ENCODE data around the gene IL6R. TPM values are rescaled to one million over a fixed set of nuclear protein-coding genes. Genes with fewer than 3 reads are reported as not detected.
A peak's percentile ranks its signal among the peaks of the same experiment; 100 is the strongest.

IL6R gene
- total and polyA plus RNA-seq, 4 experiments from 2014 or later = 54.6 to 106 (median 86.9) TPM

DNA sequence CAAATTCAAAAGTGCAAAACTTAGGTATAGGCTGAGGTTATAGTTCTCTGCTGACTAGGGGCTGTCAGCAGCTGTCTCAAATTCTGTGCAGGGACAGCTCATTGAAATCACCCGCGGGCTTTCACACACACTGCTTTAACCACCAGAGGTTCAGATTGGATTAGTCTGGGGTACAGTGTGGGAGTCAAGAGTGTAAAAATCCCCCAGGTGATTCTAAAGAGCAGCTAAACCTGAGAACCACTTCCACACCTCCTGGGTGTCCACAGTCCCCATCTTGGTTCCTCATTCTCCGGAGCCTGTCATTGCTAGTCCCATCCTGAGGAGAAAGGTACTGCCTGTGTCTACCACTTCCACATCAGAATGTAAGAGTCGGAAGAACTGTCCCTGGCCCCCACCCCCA is 87.0 kb downstream of the IL6R start:
- no peak for DNase-seq
- H3K4me3 ChIP-seq (ENCODE audit: low read length in 2 of 2) = no peak overlapping the region
- Mint-ChIP-seq H3K27ac (peak overlapping the region in 1 of 7 donors; percentile 73), H3K9me3 (peaks cover 0 to 3% (median 0%) of the 10 kb centered on the region in 8 donors), H3K36me3 (no peaks in the 10 kb centered on the region), H3K27me3 (no peaks in the 10 kb centered on the region), H3K4me3 (peak overlapping the region in 1 of 8 donors; percentile 39), H3K4me1 (peaks cover 27 to 50% (median 35%) of the 10 kb centered on the region in 4 donors)
- no peaks in the 10 kb centered on the region for H3K27me3 ChIP-seq (ENCODE audit: insufficient read depth, low read length)
- ChIA-PET POLR2A (ENCODE audit: partially characterized antibody) (interaction anchor here (1.4 kb wide), 1 partner anchor 68 kb away, joined by 4 read pairs; no protein-coding TSS in a partner anchor), CTCF (ENCODE audit: partially characterized antibody) (no interaction called here)
- H3K27ac ChIP-seq (ENCODE audit: low read depth, low read length) = no peak overlapping the region
- no peaks in the 10 kb centered on the region for H3K36me3 ChIP-seq (ENCODE audit: insufficient read depth, low read length)
- intact Hi-C loops (cut with micrococcal nuclease) = no loop called here
- peaks cover 46% of the 10 kb centered on the region for H3K4me1 ChIP-seq (ENCODE audit: insufficient read depth, low read length)
- H3K9me3 ChIP-seq (ENCODE audit: control insufficient read depth in 1 of 2, low read length in 2 of 2) = no peaks in the 10 kb centered on the region

DNA sequence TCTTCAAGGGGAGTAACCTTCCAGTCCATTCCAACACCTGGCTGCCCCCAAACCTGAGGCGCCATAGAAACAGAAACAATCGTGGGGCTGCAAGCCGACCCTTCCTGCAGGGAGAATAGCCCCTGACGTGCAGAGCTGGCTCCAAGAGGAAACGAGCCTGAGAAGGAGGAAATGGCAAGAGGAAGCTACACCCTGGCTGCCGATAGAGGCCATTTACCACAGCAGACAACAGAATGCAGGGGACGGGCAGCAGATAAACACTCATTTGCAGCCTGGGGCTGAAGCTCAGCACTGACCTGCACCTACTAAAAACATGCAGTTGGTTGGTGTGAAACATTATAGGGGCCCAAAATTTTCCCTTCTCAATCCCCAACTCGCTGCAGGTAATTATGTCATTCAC is 88.1 kb downstream of the IL6R start:
- Histone ChIP-seq H3K27me3 (ENCODE audit: insufficient read depth, low read length) (no peaks in the 10 kb centered on the region), H3K9me3 (ENCODE audit: control insufficient read depth in 1 of 2, low read length in 2 of 2) (no peaks in the 10 kb centered on the region), H3K36me3 (ENCODE audit: insufficient read depth, low read length) (no peaks in the 10 kb centered on the region), H3K27ac (ENCODE audit: low read depth, low read length) (no peak overlapping the region), H3K4me3 (ENCODE audit: low read length in 2 of 2) (no peak overlapping the region), H3K4me1 (ENCODE audit: insufficient read depth, low read length) (peaks cover 48% of the 10 kb centered on the region)
- Mint-ChIP-seq H3K9me3 (peaks cover 0 to 3% (median 0%) of the 10 kb centered on the region in 8 donors), H3K4me1 (peaks cover 29 to 52% (median 37%) of the 10 kb centered on the region in 4 donors), H3K4me3 (peak overlapping the region in 7 of 8 donors; percentile 47 to 88 (median 82)), H3K27ac (peak overlapping the region in 6 of 7 donors; percentile 3 to 88 (median 84)), H3K27me3 (no peaks in the 10 kb centered on the region), H3K36me3 (no peaks in the 10 kb centered on the region)
- POLR2A ChIA-PET (ENCODE audit: partially characterized antibody) = interaction anchor here (1.4 kb wide), 1 partner anchor 67 kb away, joined by 4 read pairs; no protein-coding TSS in a partner anchor
- DNase-seq = no peak
- intact Hi-C loops (cut with micrococcal nuclease) = no loop called here
- CTCF ChIA-PET (ENCODE audit: partially characterized antibody) = interaction anchor here (0.9 kb wide), 2 partner anchors 13 kb away, joined by 3 read pairs; no protein-coding TSS in a partner anchor

DNA sequence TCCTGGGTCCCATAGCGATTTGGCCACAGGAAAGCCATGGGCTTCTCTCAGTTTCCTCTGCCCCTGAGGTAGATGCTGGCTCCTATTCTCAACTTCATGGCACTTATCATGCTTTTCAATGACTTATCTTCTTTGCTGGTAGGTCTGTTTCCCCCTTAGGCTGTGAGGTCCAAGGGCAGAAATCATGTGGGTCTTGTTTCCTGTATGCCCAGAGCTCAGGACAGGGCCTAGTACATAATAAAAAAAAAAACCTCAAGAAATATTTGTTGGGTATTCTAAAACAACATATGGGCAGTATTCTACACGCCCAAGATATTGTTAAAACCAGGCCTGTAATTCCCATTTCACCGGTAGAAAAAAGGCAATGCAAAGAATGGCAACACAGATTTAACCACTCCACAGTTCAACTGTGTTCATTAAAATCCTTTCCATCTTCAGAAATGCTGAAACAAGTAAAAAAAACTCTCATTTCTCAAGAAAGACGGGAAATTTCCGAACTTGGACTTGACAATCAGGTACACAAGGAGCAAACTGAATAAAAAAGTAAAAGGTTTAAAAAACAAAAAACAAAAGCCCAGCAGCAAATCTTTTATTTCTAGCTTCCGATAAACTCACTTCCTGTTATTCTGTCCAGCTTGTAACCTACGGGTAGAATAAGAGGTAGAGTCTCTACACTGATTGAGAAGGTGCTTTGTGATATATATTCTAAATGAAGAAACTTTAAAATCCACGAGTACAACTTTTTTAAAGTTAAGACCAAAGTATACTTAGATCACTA is 90.5 kb downstream of the IL6R start:
- Mint-ChIP-seq H3K4me1 (peaks cover 27 to 57% (median 34%) of the 10 kb centered on the region in 4 donors), H3K27ac (no peak overlapping the region), H3K27me3 (peaks cover 5 to 12% of the 10 kb centered on the region in 2 donors), H3K4me3 (peak overlapping the region in 1 of 8 donors; percentile 1), H3K9me3 (no peaks in the 10 kb centered on the region), H3K36me3 (no peaks in the 10 kb centered on the region)
- intact Hi-C loops (cut with micrococcal nuclease) = no loop called here
- no peaks in the 10 kb centered on the region for H3K36me3 ChIP-seq (ENCODE audit: insufficient read depth, low read length)
- peaks cover 48% of the 10 kb centered on the region for H3K4me1 ChIP-seq (ENCODE audit: insufficient read depth, low read length)
- no peak overlapping the region for H3K27ac ChIP-seq (ENCODE audit: low read depth, low read length)
- H3K9me3 ChIP-seq (ENCODE audit: control insufficient read depth in 1 of 2, low read length in 2 of 2) = no peaks in the 10 kb centered on the region
- no peak overlapping the region for H3K4me3 ChIP-seq (ENCODE audit: low read length in 2 of 2)
- CTCF ChIA-PET (ENCODE audit: partially characterized antibody) = interaction anchor here (0.8 to 1.2 kb wide), 2 partner anchors 13 to 16 kb away, joined by 3 to 4 read pairs; no protein-coding TSS in a partner anchor
- POLR2A ChIA-PET (ENCODE audit: partially characterized antibody) = interaction anchor here (1.1 kb wide), 2 partner anchors 30 to 88 kb away, joined by 3 read pairs; no protein-coding TSS in a partner anchor
- H3K27me3 ChIP-seq (ENCODE audit: insufficient read depth, low read length) = peaks cover 5% of the 10 kb centered on the region
- DNase-seq = no peak

DNA sequence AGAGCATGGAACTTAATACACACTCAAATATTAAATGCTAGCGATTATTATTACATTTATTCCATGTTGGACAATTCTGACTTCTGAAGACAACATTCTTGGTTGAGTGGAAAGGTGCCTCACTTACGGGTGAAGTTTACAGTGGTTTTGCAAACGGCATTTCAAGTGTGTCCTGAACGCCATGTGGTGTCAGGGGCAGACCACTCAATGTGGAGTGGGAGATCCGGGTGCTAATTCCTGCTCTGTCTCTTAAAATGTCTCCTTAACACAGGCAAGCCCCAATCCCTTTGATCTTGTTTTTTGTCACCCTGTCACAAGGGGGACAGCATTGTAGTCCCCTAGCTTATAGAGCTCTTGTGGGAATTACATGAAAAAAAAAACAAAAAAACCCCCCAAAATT is 91.2 kb downstream of the IL6R start:
- intact Hi-C loops (cut with micrococcal nuclease) = no loop called here
- Histone ChIP-seq H3K27me3 (ENCODE audit: insufficient read depth, low read length) (peaks cover 12% of the 10 kb centered on the region), H3K4me3 (ENCODE audit: low read length in 2 of 2) (no peak overlapping the region), H3K9me3 (ENCODE audit: control insufficient read depth in 1 of 2, low read length in 2 of 2) (no peaks in the 10 kb centered on the region), H3K4me1 (ENCODE audit: insufficient read depth, low read length) (peaks cover 50% of the 10 kb centered on the region), H3K27ac (ENCODE audit: low read depth, low read length) (no peak overlapping the region), H3K36me3 (ENCODE audit: insufficient read depth, low read length) (no peaks in the 10 kb centered on the region)
- H3K9me3 Mint-ChIP-seq = no peaks in the 10 kb centered on the region
- peaks cover 11 to 18% of the 10 kb centered on the region in 2 donors for H3K27me3 Mint-ChIP-seq
- H3K4me3 Mint-ChIP-seq = no peak overlapping the region
- DNase-seq = no peak
- ChIA-PET POLR2A (ENCODE audit: partially characterized antibody) (interaction anchor here (0.7 kb wide), 1 partner anchor 57 kb away, joined by 3 read pairs; no protein-coding TSS in a partner anchor), CTCF (ENCODE audit: partially characterized antibody) (interaction anchor here (1.2 kb wide), 1 partner anchor 17 kb away, joined by 4 read pairs; no protein-coding TSS in a partner anchor)
- no peaks in the 10 kb centered on the region for H3K36me3 Mint-ChIP-seq
- H3K4me1 Mint-ChIP-seq = peaks cover 27 to 52% (median 35%) of the 10 kb centered on the region in 4 donors
- H3K27ac Mint-ChIP-seq = peak overlapping the region in 1 of 7 donors; percentile 24

DNA sequence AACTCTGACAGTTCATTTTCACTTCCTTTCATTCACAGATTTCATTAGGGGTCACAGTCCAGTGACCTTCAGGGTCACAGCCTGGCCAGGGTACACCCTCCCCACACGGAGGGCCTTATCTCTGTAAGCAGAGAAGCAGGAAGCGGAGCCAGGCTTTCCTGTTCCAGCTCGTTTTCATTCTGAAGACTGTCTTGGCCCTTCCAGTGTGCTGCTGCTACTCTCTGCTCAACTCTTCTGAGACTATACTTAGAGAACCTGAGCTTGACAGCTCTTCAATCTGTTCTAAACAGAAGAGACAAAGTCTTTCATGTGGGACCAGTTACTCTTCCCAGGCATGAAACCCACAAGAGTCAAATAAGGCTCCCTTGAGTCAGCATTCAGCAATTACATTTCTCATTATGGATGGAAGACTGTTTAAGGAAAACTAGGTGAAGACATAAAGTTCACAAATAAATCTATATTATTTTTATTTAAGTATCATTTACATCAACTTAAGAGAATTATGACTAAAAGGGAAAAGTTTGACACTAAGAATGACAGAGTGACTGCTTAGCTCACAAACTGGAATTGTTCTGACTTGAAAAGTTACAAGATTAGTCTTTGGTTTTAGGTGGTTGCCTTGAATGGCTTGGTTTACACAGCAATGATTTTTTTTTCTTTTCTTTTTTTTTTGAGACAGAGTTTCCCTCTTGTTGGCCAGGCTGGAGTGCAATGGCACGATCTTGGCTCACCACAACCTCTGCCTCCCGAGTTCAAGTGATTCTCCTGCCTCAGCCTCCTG is 92.1 kb downstream of the IL6R start:
- H3K27ac Mint-ChIP-seq = peak overlapping the region in 6 of 7 donors; percentile 24 to 86 (median 61)
- intact Hi-C loops (cut with micrococcal nuclease) = no loop called here
- peak in 1 of 5 donors; percentile 5 for DNase-seq
- H3K4me1 Mint-ChIP-seq = peaks cover 20 to 44% (median 30%) of the 10 kb centered on the region in 4 donors
- ChIA-PET CTCF (ENCODE audit: partially characterized antibody) (interaction anchor here (1.2 kb wide), 1 partner anchor 18 kb away, joined by 4 read pairs; no protein-coding TSS in a partner anchor), POLR2A (ENCODE audit: partially characterized antibody) (interaction anchor here (0.7 kb wide), 1 partner anchor 109 kb away, joined by 4 read pairs; no protein-coding TSS in a partner anchor)
- Histone ChIP-seq H3K36me3 (ENCODE audit: insufficient read depth, low read length) (no peaks in the 10 kb centered on the region), H3K27ac (ENCODE audit: low read depth, low read length) (no peak overlapping the region), H3K27me3 (ENCODE audit: insufficient read depth, low read length) (peaks cover 14% of the 10 kb centered on the region), H3K4me1 (ENCODE audit: insufficient read depth, low read length) (peaks cover 51% of the 10 kb centered on the region), H3K4me3 (ENCODE audit: low read length in 2 of 2) (no peak overlapping the region), H3K9me3 (ENCODE audit: control insufficient read depth in 1 of 2, low read length in 2 of 2) (no peaks in the 10 kb centered on the region)
- peak overlapping the region in 3 of 8 donors; percentile 23 to 67 (median 47) for H3K4me3 Mint-ChIP-seq
- H3K36me3 Mint-ChIP-seq = no peaks in the 10 kb centered on the region
- peaks cover 11 to 19% of the 10 kb centered on the region in 2 donors for H3K27me3 Mint-ChIP-seq
- H3K9me3 Mint-ChIP-seq = no peaks in the 10 kb centered on the region

DNA sequence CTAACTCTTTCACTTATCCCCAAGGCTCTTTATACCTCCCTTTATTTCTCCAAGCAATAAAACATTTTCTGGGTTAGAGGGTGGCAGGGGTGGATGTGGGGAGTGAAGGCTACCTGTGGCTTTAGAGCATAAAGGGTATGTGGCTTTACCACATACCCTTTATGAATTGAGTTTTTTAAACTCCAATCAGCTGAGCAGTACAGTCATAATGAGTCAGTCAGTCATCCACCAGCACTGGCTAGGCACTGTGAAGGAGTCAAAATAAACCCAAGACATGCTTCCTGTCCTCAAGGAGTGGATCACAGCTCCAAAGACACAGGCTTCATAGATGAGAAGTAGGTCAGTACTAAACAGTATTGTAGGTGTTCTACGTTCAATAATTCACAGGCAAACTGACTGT is 94.3 kb downstream of the IL6R start:
- POLR2A ChIA-PET (ENCODE audit: partially characterized antibody) = no interaction called here
- CTCF ChIA-PET (ENCODE audit: partially characterized antibody) = no interaction called here
- no peak overlapping the region for H3K27ac Mint-ChIP-seq
- peaks cover 20% of the 10 kb centered on the region for H3K27me3 ChIP-seq (ENCODE audit: insufficient read depth, low read length)
- H3K36me3 ChIP-seq (ENCODE audit: insufficient read depth, low read length) = no peaks in the 10 kb centered on the region
- H3K4me1 ChIP-seq (ENCODE audit: insufficient read depth, low read length) = peaks cover 31% of the 10 kb centered on the region
- no peaks in the 10 kb centered on the region for H3K9me3 ChIP-seq (ENCODE audit: control insufficient read depth in 1 of 2, low read length in 2 of 2)
- intact Hi-C loops (cut with micrococcal nuclease) = no loop called here
- no peaks in the 10 kb centered on the region for H3K36me3 Mint-ChIP-seq
- H3K27ac ChIP-seq (ENCODE audit: low read depth, low read length) = no peak overlapping the region
- H3K9me3 Mint-ChIP-seq = no peaks in the 10 kb centered on the region
- no peak for DNase-seq
- H3K4me3 Mint-ChIP-seq = no peak overlapping the region
- H3K4me3 ChIP-seq (ENCODE audit: low read length in 2 of 2) = no peak overlapping the region
- H3K27me3 Mint-ChIP-seq = peaks cover 22 to 28% of the 10 kb centered on the region in 2 donors
- peaks cover 6 to 29% (median 13%) of the 10 kb centered on the region in 4 donors for H3K4me1 Mint-ChIP-seq

Data from CD4-positive, alpha-beta memory T cell (primary cell).